Activated CD4-positive, alpha-beta T cell treated with anti-CD3 and anti-CD28 coated beads for 1 hour (primary cell): Measurements from ENCODE around the gene SRD5A3.

Experiments used
- DNase-seq: peaks from one replicate; pipeline ENCODE4 v3.0.0-alpha.2; 2020

The SRD5A3 gene

GRCh38 chr4:55380576-55380975 is 34.5 kb downstream of the SRD5A3 start:
- DNase-seq, result no peak

GRCh38 chr4:55381502-55381901 is 35.5 kb downstream of the SRD5A3 start:
- DNase-seq, result no peak

- no peak for DNase-seq
Measured at GRCh38 chr4:55382488-55383003, 36.5 kb downstream of the SRD5A3 start.

GRCh38 chr4:55385201-55385649 is 39.2 kb downstream of the SRD5A3 start:
- DNase-seq, result no peak

GRCh38 chr4:55386073-55386472 is 40.0 kb downstream of the SRD5A3 start:
- DNase-seq, result no peak

GRCh38 chr4:55386840-55387239 is 40.8 kb downstream of the SRD5A3 start:
- no peak for DNase-seq

- no peak for DNase-seq
Measured at GRCh38 chr4:55393461-55394320, 47.6 kb downstream of the SRD5A3 start.

GRCh38 chr4:55395218-55395528 is 49.1 kb downstream of the SRD5A3 start:
- no peak for DNase-seq

GRCh38 chr4:55395529-55396307 is 49.7 kb downstream of the SRD5A3 start, which contains the start of gene TMEM165:
Gene TMEM165, plus strand, starts transcription at chr4:55395957. Its CDS starts 233 bp downstream, at chr4:55396190.
- DNase-seq, result peak; percentile 82

- peak; percentile 12 for DNase-seq
Measured at GRCh38 chr4:55396308-55397125, 50.5 kb downstream of the SRD5A3 start.

GRCh38 chr4:55397126-55397436 is 51.0 kb downstream of the SRD5A3 start:
- DNase-seq, result no peak

- no peak for DNase-seq
Measured at GRCh38 chr4:55397520-55398321, 51.7 kb downstream of the SRD5A3 start.

- no peak for DNase-seq
Measured at GRCh38 chr4:55398461-55398860, 52.4 kb downstream of the SRD5A3 start.

- no peak for DNase-seq
Measured at GRCh38 chr4:55398966-55399365, 52.9 kb downstream of the SRD5A3 start.

- DNase-seq, result no peak
Measured at GRCh38 chr4:55399581-55399980, 53.5 kb downstream of the SRD5A3 start.

GRCh38 chr4:55405073-55405472 is 59.0 kb downstream of the SRD5A3 start:
- no peak for DNase-seq

GRCh38 chr4:55406545-55406944 is 60.5 kb downstream of the SRD5A3 start:
- DNase-seq, result no peak

GRCh38 chr4:55407119-55407518 is 61.1 kb downstream of the SRD5A3 start:
- DNase-seq, result no peak

GRCh38 chr4:55407764-55408163 is 61.7 kb downstream of the SRD5A3 start:
- no peak for DNase-seq

- no peak for DNase-seq
Measured at GRCh38 chr4:55409468-55410171, 63.6 kb downstream of the SRD5A3 start.

- DNase-seq, result no peak
Measured at GRCh38 chr4:55410431-55410830, 64.4 kb downstream of the SRD5A3 start.

- no peak for DNase-seq
Measured at GRCh38 chr4:55411621-55412020, 65.6 kb downstream of the SRD5A3 start.
